ENCODE data around the gene SBNO2.

SBNO2 gene

GRCh38 chr19:1151917-1152587, 22.0 kb downstream of the SBNO2 start:
- no peak for DNase-seq

GRCh38 chr19:1151037-1151724, 22.9 kb downstream of the SBNO2 start:
- no peak for DNase-seq

GRCh38 chr19:1150333-1151036, 23.6 kb downstream of the SBNO2 start:
- DNase-seq, result no peak

- no peak for DNase-seq
Observed at GRCh38 chr19:1149259-1150045, 24.6 kb downstream of the SBNO2 start.

GRCh38 chr19:1147934-1148549, 26.0 kb downstream of the SBNO2 start:
- DNase-seq, result no peak

- DNase-seq, result no peak
Observed at GRCh38 chr19:1146858-1147780, 26.9 kb downstream of the SBNO2 start.

- DNase-seq, result no peak
Observed at GRCh38 chr19:1146412-1146699, 27.7 kb downstream of the SBNO2 start.

- no peak for DNase-seq
Observed at GRCh38 chr19:1145635-1146411, 28.2 kb downstream of the SBNO2 start.

- DNase-seq, result no peak
Observed at GRCh38 chr19:1144741-1145140, 29.3 kb downstream of the SBNO2 start.

- DNase-seq, result no peak
Observed at GRCh38 chr19:1143828-1144399, 30.2 kb downstream of the SBNO2 start.

GRCh38 chr19:1141944-1142343, 32.1 kb downstream of the SBNO2 start:
- DNase-seq, result no peak

GRCh38 chr19:1140272-1141027, 33.6 kb downstream of the SBNO2 start:
- no peak for DNase-seq

GRCh38 chr19:1139126-1139525, 34.9 kb downstream of the SBNO2 start:
- DNase-seq, result no peak

- no peak for DNase-seq
Observed at GRCh38 chr19:1138121-1138520, 35.9 kb downstream of the SBNO2 start.

- DNase-seq, result no peak
Observed at GRCh38 chr19:1136621-1137317, 37.3 kb downstream of the SBNO2 start.

- no peak for DNase-seq
Observed at GRCh38 chr19:1136201-1136600, 37.9 kb downstream of the SBNO2 start.

GRCh38 chr19:1135454-1135853, 38.6 kb downstream of the SBNO2 start:
- DNase-seq, result no peak

GRCh38 chr19:1134431-1134830, 39.6 kb downstream of the SBNO2 start:
- DNase-seq, result no peak

GRCh38 chr19:1133471-1133929, 40.6 kb downstream of the SBNO2 start:
- peak in 1 of 2 experiments; percentile 22 for DNase-seq

All from SW 1271 (cell line).